Pons (tissue), 1 donor: ENCODE data around the gene ATP6V0C.
A peak's percentile ranks its signal among the peaks of the same experiment; 100 is the strongest.

ENCODE experiments used
- DNase-seq: peaks from one replicate; pipeline ENCODE4 v3.0.0-alpha.2; 2016; ENCODE audit warnings: low spot score

Gene ATP6V0C

DNA sequence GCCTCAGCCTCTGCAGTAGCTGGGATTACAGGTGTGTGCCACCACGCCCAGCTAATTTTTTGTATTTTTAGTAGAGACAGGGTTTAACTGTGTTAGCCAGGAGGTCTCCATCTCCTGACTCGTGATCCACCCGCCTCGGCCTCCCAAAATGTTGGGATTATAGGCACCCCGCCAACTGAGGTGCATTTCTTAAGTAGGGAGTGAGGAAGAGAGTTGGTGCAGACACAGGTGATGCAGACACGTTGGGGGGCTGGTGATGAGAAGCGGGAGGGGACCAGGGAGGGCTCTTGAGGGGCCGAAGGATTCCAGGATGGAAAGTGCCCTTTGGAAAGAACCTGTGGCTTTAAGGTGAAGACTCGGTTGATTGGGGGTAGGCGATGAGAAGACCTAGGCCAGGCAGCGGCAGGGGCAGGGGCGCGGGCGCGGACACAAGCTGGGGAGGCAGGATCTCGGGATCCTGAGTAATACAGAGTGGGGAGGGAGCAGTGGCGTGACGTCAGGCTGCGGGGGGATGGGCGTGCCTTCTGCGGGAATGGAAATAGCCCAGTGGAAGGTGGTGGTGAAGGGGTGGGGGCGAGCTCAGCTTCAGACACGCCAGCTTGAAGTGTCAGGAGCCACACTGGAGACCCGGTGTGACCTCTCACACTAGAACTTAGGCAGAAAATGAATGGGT lies 2.5 kb upstream of the ATP6V0C start:
- no peak for DNase-seq

DNA sequence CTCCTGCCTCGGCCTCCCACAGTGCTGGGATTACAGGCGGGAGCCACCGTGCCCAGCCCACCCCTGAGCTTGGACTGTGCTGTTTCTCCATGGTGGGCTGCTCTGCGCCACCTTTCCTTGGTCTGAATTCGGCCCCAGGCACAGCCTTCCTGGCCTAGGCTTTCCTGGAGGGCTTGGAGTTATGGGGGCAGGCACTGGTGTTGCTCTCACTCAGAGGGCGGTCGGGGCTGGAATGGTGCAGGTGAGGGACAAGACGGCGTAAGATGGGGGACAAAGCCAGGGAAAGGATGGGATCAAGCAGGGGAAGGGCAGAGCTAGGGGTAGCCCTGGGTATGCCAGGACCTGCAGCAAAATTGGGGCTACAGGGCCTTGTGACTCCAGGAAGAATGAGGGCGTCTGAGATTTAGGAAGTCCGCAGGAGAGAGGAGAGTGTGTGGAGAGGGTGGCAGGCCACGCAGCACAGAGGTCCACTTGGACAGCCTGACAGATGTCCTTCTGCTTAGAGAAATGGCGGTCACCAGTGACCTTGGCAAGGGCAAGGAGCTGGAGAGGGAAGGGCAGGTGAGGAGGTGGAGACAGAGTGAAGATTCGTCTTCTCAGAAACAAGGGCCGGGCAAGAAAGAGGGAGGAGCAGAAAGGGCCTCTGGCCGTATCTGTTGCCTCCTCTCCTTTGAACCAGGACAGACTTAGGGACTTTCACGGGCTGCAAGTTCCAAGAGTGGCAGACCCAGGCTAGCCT lies 1.6 kb upstream of the ATP6V0C start:
- DNase-seq, result no peak

DNA sequence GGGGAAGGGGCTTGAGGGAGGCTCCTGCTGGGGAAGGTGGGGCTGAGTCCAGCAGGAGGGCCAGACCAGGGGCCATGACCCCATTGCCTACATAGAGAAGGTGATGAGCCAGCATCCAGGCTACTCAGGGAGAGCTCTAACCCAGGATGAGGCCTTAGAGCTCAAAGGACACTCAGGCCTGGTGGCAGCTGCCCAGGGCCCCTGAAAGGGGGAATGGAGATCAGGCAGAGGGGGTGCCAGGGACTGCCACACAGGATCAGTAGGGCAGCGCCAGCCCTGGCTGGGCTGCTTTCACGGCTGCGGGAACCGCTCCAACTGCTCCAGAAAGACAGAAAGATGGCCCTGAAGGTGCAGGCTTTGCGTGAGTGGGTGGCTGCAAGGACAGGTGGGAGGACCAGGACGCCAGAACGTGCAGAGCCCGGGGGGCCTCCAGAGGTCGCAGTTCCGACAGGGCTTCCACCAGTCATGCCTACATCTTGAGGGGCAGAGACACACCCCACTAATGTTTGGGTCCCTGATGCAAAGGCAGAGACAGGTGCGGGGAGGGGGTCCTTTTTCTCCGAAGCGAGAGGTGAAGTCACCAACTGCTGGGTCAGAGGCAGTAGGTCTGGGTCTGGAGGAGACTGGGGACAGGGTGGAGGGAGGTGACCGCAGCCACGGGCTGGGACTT lies 882 bp upstream of the ATP6V0C start:
- no peak for DNase-seq

DNA sequence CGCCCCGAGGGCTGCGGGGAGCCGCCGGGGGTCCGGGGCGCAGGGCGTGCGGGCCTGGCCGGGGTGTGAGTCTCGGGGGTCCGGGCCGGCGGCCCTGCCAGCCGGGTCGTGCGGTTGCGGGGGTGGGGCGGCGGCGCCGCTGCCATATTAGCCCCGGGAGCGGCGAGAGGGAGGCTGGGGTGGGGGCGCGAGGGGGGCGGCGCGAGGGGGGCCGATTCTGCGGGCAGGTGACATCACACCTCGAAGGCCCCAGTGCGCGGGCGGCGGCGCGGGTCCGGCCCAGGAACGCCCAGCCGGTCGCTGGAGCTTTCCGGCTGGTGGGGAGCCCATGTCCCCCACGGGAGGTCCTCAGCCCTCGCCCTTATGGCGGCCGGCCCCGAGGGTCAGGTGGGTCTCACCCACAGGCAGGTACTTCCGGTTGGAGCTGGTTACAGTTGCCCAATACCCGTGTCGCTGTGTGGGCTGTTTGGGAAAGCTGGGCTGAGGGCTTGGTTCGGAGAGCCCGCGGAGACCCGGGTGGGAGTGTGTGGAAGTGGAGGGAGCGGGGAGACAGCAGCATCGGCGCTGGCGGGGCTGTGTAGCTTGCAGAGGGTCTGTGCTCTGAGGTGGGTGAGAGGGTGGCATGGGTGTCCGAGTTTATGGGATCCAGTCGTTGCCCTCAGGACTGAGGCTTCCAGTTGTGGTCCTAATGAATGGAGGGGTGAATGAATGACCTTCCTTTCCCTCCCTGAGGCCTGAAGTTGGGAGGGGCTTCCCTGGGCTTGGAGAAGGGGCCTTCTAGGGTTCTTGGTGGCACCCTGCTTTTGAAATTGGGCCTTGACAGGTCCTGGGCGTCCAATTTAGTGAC lies 804 bp downstream of the ATP6V0C start:
- DNase-seq, result no peak

DNA sequence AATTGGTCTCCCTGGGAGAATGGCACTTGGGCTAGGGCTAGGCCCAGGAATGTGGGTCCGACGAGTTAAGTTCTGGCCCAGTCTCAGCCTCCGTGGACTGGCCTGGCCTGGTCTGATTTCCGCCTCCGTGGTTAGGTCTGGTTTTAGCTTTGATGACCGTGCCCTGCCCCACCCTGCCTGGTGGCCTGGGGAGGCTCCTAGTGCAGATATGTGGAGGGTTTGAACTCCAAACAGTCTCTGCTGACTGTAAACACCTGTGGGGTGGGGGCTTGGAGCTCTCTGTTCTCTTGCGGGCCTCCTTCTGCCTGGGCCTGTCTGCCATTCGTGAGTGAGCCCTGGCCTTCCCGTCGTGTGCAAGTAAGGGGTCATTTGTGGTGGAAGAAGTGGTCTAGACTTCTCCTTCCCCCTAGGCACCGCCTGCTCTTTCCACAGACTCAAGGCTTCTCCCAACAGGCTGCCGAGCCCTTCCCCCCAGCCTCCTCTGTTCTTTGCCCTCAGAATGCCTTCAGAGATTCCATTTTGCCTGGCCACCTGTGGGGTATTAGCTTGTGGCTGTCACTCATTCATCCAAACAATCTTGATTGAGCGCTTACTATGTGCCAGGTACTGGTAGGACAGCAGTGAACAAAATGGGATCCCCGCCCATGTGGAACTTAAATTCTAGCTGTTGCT lies 1.6 kb downstream of the ATP6V0C start:
- DNase-seq, result no peak

DNA sequence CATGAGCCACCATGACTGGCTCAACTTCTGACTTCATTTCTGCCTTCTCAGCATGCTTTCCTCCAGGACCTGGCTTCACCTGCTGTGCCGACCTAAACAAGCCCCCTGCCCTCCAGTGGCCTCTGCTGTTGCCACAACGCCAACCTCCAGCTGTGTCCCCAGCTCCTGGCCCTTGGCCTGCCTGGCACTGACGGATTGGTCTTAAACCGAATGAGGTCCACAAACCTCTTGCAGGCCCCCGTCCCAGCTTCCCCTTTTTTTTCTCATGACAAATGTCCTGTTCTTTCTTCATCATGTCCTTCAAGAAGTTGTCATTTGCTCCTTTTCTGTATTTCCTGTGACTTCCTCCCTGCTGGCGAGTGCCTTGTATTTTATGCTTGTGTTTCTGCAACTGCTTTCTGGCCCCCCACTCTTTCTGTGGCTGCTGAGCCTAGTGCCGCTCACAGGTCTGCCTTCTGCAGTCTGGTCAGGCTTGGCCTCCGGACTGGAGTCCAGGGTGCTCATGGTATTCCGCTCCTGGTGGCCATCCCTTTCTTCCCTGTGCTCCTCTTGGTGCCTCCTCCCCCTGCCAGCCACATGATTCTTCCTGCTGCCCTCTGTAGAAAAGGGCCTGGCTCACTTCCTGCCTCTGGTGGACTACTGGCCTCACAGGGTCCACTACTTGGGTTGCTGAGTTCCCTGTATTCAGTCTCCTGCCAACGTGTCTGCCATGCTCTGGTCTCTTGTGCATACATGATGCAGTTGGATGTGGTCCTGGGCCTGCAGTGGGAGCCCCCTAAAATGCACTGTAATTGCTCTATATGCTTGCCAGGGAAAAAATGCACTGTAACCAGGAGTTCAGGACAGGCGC lies 2.9 kb downstream of the ATP6V0C start:
- DNase-seq, result no peak

DNA sequence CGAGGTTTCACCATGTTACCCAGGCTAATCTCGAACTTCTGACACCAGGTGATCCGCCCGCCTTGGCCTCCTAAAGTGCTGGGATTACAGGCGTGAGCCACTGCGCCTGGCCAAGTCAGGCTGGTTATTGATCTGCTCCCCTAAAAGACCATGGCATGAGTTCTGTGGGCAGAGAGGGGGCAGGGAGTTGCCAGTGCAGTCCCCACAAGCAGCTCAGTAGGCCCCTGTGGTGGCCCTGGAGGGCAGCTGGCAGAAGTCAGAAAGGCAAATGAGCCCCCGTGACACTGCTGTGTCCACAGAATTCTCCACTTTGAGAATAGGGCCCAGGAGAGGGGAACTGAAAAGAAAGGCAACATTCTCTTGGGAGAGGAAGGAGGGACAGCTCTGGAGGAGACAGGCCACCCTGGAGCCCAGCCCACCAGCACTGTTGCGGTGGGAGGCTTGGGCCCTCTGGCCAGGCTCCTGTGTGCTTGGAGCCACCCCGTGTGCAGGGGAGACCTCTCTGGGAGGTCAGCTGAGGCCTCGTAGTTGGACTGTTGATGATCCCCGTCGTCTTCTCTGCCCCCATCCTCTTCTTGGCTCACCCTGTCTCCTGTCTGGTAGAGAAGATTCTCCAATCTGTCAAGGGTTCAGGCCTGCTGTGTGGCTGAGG lies 4.3 kb downstream of the ATP6V0C start:
- no peak for DNase-seq

DNA sequence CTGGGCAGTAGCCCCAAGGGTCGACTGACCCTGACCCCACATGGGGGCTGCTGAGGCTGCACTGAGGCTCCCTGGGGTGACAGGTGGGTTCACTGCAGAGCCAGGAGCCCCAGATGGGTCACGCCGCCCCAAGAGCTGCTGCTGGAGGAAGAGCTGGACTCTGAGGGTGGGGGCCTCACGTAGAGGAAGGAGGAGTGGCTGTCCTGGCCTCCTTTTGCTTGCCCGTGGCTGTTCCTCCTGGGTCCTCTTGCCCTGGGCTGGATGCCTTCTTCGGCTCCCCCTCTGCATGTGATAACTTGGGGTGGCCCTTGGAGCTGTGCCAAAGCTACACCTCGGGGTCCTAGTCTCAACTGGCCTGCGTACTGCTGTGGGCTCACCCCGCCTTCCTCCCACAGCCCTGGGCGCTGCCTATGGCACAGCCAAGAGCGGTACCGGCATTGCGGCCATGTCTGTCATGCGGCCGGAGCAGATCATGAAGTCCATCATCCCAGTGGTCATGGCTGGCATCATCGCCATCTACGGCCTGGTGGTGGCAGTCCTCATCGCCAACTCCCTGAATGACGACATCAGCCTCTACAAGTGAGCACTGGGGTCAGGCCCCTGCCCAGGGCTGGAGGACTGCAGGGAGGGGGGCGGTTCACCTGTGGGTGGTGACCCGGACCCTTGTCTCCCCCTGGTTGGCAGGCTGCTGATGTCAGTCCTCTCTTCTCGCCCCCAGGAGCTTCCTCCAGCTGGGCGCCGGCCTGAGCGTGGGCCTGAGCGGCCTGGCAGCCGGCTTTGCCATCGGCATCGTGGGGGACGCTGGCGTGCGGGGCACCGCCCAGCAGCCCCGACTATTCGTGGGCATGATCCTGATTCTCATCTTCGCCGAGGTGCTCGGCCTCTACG lies 5.3 kb downstream of the ATP6V0C start:
- DNase-seq, result no peak

DNA sequence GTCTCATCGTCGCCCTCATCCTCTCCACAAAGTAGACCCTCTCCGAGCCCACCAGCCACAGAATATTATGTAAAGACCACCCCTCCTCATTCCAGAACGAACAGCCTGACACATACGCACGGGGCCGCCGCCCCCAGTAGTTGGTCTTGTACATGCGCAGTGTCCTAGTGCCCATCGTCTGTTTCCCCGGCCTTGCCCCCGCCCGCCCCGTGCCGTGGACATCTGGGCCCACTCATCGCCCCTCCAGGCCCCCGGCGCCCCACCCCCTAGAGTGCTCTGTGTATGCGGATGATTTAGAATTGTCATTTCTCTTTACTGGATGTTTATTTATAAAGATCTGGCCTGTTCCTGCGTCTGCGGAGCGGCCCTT lies 5.9 kb downstream of the ATP6V0C start:
- no peak for DNase-seq

DNA sequence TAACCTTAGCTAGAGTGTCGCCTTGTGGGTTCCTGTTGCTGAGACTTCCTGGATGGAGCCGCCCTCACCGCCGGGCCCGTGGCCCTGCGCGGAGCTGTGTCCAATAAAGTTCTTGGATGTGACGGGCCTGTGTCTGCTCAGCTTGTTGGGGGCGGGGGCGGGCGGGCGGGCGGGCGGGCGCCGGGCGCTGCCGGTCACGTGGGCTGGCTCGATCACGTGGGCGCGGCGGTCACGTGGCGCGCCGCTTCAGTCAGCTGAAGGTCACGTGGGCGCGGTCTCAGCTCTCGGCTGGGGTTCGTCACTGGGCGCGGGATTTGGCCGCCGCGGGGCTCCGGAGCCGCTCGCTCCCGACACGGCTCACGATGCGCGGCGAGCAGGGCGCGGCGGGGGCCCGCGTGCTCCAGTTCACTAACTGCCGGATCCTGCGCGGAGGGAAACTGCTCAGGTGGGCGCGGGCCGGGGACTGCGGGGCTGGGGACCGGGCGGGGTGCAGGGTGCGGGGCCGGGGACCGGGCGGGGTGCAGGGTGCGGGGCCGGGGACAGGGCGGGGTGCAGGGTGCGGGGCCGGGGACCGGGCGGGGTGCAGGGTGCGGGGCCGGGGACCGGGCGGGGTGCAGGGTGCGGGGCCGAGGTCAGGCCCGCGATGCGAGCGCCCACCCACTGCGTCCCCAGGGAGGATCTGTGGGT lies 6.5 kb downstream of the ATP6V0C start, which contains the start of gene AMDHD2:
AMDHD2 (plus strand) TSS at position 275 of the 687 bp plus-strand sequence; CDS start at position 363, 88 bp downstream.
- DNase-seq, result peak; percentile 73

DNA sequence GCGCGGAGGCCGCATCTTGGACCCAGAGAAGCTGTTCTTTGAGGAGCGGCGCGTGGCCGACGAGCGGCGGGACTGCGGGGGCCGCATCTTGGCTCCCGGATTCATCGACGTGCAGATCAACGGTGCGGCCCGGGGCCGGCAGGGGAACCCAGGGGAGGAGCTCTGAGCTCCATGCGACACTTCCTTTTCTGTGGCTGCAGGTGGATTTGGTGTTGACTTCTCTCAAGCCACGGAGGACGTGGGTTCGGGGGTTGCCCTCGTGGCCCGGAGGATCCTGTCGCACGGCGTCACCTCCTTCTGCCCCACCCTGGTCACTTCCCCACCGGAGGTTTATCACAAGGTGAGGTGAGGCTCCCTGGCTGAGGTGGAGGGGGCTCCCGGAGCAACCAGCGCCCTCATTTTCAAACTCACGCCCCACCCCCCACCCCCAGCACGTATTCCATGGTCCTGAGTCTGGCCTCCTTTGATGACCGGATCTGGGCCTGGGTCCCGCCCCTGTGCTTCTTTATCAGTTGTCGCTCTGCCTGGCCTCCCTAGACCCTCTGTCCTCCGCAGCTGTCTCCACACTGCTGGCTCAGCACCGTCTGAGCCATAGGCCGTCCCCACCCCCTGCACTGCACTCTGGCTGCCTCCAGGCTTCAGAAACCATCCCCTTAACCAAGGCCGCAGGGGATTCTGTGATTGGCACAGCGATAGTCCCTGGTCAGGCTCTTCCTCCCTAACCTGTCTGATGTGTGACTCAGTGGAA lies 7.2 kb downstream of the ATP6V0C start:
- DNase-seq, result no peak

DNA sequence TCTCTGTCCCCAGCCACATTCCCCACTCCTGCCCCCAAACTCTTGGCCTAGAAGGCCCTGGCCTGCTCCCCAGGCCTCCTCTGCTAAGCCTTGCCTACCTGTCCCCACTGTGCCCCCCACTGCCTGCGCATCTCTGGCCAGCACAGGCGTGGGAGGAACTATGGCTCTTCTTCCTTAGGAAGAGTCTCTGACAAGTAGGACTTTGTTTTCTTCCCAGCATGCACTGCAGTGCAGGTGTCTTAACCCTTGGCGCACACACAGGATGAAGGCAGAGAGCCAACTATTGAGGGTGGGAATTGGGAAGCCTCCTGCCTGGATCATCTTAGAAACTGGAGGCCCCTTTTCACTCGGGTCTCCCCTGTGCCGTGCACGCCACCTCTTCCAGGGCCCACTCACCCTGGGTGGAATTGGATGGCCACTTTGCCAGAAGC lies 10.1 kb downstream of the ATP6V0C start:
- no peak for DNase-seq

DNA sequence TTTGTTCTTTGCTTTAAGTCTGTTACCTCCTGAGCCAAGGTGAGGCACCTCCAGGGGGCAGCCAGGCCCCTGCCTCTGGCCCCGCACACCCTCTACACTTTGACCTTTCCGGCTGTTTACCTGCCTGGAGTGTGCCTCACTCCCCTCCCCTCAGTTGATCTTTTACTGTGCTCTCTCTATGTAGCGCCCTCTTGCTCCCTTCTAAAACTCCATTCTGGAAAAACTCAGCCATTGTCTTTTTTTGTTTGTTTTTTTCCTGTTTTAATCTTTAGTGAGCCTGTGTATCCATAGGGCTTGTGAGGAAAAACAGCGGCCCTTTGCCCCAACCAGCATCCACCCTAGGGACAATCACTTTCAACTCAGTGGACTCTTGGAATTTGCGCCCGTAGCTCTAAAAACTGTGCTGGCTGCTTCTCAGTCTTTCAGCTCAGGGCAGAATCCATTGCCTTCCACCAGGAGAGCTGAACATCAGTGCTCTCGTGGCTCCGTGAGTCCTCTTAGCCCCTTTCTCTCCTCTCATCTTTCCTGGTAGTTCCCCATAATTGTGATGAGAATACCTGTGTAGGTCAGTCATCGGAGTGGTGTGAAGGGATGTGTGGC lies 10.7 kb downstream of the ATP6V0C start:
- no peak for DNase-seq

DNA sequence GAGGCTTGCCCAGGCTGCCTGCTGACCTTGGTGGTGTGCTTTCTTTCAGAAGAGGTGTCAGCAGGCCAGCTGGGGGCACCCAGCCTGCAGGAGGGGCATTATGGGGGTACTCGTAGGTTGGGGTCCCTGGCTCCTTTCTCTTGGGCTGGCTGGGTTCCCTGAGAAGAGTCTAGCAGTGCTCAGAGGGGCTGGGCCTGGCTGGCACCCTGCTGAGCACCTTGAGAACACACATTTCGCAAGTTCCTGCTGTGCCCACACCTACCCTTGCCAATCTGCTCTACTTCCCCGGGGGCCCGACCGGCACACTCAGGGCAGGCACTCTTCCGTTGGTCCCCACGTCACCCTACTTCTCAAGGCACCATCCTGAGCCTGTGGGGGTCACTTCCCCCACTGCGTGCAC lies 12.4 kb downstream of the ATP6V0C start:
- no peak for DNase-seq

DNA sequence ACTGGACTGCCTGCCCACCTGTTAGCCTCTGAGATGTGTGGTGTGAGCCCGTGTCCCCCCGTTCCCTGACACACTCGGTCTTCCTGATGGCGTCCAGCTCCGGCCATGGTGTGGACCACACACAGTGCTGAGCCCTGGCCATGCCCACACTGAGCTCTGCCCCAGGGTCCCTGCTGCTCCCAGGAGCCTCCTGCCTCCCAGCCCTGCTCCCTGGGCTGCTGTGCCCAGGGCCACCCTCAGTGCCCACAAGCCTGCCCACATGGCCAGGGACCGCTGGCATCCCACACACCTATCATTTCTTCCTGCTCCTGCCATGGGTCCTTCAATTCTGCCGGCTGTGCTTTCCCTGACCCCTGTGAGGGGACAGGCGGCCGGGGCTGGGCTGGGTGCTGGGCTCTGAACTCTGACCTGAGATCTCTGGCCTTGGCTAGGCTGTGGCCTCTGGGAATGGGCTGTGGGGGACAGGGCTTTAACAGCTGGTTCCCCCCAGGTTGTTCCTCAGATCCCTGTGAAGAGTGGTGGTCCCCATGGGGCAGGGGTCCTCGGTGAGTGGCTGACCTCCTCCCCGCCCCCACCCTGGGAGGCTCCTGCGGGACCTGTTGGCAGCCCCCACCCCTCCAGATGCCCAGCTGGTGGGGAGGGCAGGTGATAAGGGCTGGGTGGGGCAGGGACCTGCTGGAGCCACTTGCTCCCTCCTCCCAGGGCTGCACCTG lies 13.5 kb downstream of the ATP6V0C start:
- DNase-seq, result no peak

DNA sequence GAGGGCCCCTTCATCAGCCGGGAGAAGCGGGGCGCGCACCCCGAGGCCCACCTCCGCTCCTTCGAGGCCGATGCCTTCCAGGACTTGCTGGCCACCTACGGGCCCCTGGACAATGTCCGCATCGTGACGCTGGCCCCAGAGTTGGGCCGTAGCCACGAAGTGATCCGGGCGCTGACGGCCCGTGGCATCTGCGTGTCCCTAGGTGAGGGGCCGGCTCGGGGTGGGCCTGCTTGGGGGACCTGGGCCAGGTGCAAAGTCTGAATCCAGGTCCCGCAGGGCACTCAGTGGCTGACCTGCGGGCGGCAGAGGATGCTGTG lies 14.0 kb downstream of the ATP6V0C start:
- DNase-seq, result no peak
